ENCODE results near the gene NOS1AP.

The NOS1AP gene

GRCh38 chr1:162386292-162387225 is 317.1 kb downstream of the NOS1AP start:
- peaks cover 1% of the 10 kb centered on the region; the same call in 1 of the 2 replicates for H3K27me3 ChIP-seq (replicated peaks; ENCODE audit: control insufficient read depth, insufficient read depth, low read length)
- DNase-seq (ENCODE audit: extremely low read depth, insufficient read length) = no peak
- no peak for TF ChIP-seq CTCF (IDR thresholded peaks at IDR 0.05; ENCODE audit: insufficient read depth, low read length, poor library complexity, severe bottlenecking)
- no peak overlapping the region for H3K4me3 ChIP-seq (replicated peaks; ENCODE audit: low read depth, low read length)
- H3K36me3 ChIP-seq (ENCODE audit: control insufficient read depth, insufficient read depth, low read length) = no peaks in the 10 kb centered on the region

- DNase-seq (ENCODE audit: extremely low read depth, insufficient read length) = no peak
- no peak for TF ChIP-seq CTCF (IDR thresholded peaks at IDR 0.05; ENCODE audit: insufficient read depth, low read length, poor library complexity, severe bottlenecking)
- no peak overlapping the region for H3K4me3 ChIP-seq (replicated peaks; ENCODE audit: low read depth, low read length)
- H3K27me3 ChIP-seq (replicated peaks; ENCODE audit: control insufficient read depth, insufficient read depth, low read length) = peaks cover 1% of the 10 kb centered on the region; the same call in 1 of the 2 replicates
- no peaks in the 10 kb centered on the region for H3K36me3 ChIP-seq (ENCODE audit: control insufficient read depth, insufficient read depth, low read length)
Observed at GRCh38 chr1:162387226-162388082, 318.0 kb downstream of the NOS1AP start.

GRCh38 chr1:162388083-162388594 is 318.6 kb downstream of the NOS1AP start:
- no peak for TF ChIP-seq CTCF (IDR thresholded peaks at IDR 0.05; ENCODE audit: insufficient read depth, low read length, poor library complexity, severe bottlenecking)
- no peaks in the 10 kb centered on the region for H3K36me3 ChIP-seq (ENCODE audit: control insufficient read depth, insufficient read depth, low read length)
- DNase-seq (ENCODE audit: extremely low read depth, insufficient read length) = no peak
- H3K4me3 ChIP-seq (replicated peaks; ENCODE audit: low read depth, low read length) = no peak overlapping the region
- H3K27me3 ChIP-seq (replicated peaks; ENCODE audit: control insufficient read depth, insufficient read depth, low read length) = peaks cover 1% of the 10 kb centered on the region; the same call in 1 of the 2 replicates

- no peak overlapping the region for H3K4me3 ChIP-seq (replicated peaks; ENCODE audit: low read depth, low read length)
- H3K36me3 ChIP-seq (ENCODE audit: control insufficient read depth, insufficient read depth, low read length) = no peaks in the 10 kb centered on the region
- H3K27me3 ChIP-seq (replicated peaks; ENCODE audit: control insufficient read depth, insufficient read depth, low read length) = peaks cover 1% of the 10 kb centered on the region; the same call in 1 of the 2 replicates
- no peak for TF ChIP-seq CTCF (IDR thresholded peaks at IDR 0.05; ENCODE audit: insufficient read depth, low read length, poor library complexity, severe bottlenecking)
- DNase-seq (ENCODE audit: extremely low read depth, insufficient read length) = no peak
Observed at GRCh38 chr1:162388615-162389014, 319.1 kb downstream of the NOS1AP start.

GRCh38 chr1:162389021-162389818 is 319.7 kb downstream of the NOS1AP start:
- Histone ChIP-seq H3K4me3 (replicated peaks; ENCODE audit: low read depth, low read length) (no peak overlapping the region), H3K36me3 (ENCODE audit: control insufficient read depth, insufficient read depth, low read length) (no peaks in the 10 kb centered on the region), H3K27me3 (replicated peaks; ENCODE audit: control insufficient read depth, insufficient read depth, low read length) (peaks cover 1% of the 10 kb centered on the region; the same call in 1 of the 2 replicates)
- DNase-seq (ENCODE audit: extremely low read depth, insufficient read length) = no peak
- TF ChIP-seq CTCF (IDR thresholded peaks at IDR 0.05; ENCODE audit: insufficient read depth, low read length, poor library complexity, severe bottlenecking) = no peak
